RWPE2 (cell line): ENCODE data around the gene PDXP.

ENCODE experiments used
- ATAC-seq: fragments of 200-7000 bp; cut with Tn5 transposase; 3 replicates; pipeline ENCODE4 v1.9.1; 2021; ENCODE audit warnings: low read depth
- DNase-seq: peaks from one replicate; pipeline ENCODE4 v3.0.0-alpha.2; 2020; ENCODE audit warnings: low spot score
- H3K27ac ChIP-seq: fragments of 450-650 bp; 2 replicates; pipeline ENCODE4 v1.5.1; 2017; ENCODE audit warnings: mild to moderate bottlenecking; ENCODE audit not compliant: poor library complexity, severe bottlenecking
- H3K27me3 ChIP-seq: fragments of 250-450 bp; sonication (Bioruptor Pico); 2 replicates; pipeline ENCODE4 v1.5.1; 2021; ENCODE audit warnings: mild to moderate bottlenecking, moderate library complexity; ENCODE audit not compliant: insufficient read depth, poor library complexity, severe bottlenecking
- H3K36me3 ChIP-seq: fragments of 250-450 bp; sonication (Bioruptor Pico); 2 replicates; pipeline ENCODE4 v1.5.1; 2020; ENCODE audit warnings: low read depth, mild to moderate bottlenecking, moderate library complexity
- H3K4me1 ChIP-seq: fragments of 250-450 bp; sonication (Bioruptor Pico); 2 replicates; pipeline ENCODE4 v1.5.1; 2021; ENCODE audit warnings: mild to moderate bottlenecking, moderate library complexity; ENCODE audit not compliant: insufficient read depth, poor library complexity, severe bottlenecking
- H3K4me3 ChIP-seq: fragments of 250-450 bp; sonication (Bioruptor Pico); 2 replicates; pipeline ENCODE4 v1.5.1; 2021; ENCODE audit warnings: mild to moderate bottlenecking, moderate library complexity; ENCODE audit not compliant: severe bottlenecking
- H3K9me3 ChIP-seq: fragments of 250-450 bp; sonication (Bioruptor Pico); 2 replicates; pipeline ENCODE4 v1.5.1; 2021; ENCODE audit warnings: mild to moderate bottlenecking, moderate library complexity; ENCODE audit not compliant: severe bottlenecking
- CTCF ChIP-seq: fragments of 450-650 bp; IDR thresholded peaks from one replicate; pipeline ENCODE4 v1.5.1; 2017; ENCODE audit warnings: mild to moderate bottlenecking, moderate library complexity; ENCODE audit not compliant: poor library complexity, severe bottlenecking

Gene PDXP

GRCh38 chr22:37628830-37629229, 29.7 kb upstream of the PDXP start:
- DNase-seq (no peak), ATAC-seq (no peak)
- Histone ChIP-seq H3K27me3 (no peaks in the 10 kb centered on the region), H3K4me1 (no peaks in the 10 kb centered on the region), H3K4me3 (no peak overlapping the region), H3K27ac (no peak overlapping the region), H3K9me3 (no peaks in the 10 kb centered on the region), H3K36me3 (peaks cover 8% of the 10 kb centered on the region)
- no peak for TF ChIP-seq CTCF

- Histone ChIP-seq H3K36me3 (peaks cover 4% of the 10 kb centered on the region; the same call in 1 of the 2 replicates), H3K4me1 (no peaks in the 10 kb centered on the region)
These were observed 28.6 kb upstream of the PDXP start for GRCh38 chr22:37629928-37630327.

GRCh38 chr22:37630839-37631435, 27.6 kb upstream of the PDXP start:
- Histone ChIP-seq H3K36me3 (peaks cover under 1% of the 10 kb centered on the region; the same call in 1 of the 2 replicates), H3K4me3 (no peak overlapping the region), H3K9me3 (no peaks in the 10 kb centered on the region), H3K4me1 (no peaks in the 10 kb centered on the region), H3K27ac (no peak overlapping the region), H3K27me3 (no peaks in the 10 kb centered on the region)
- TF ChIP-seq CTCF: no peak
- no peak for ATAC-seq
- DNase-seq: peak; percentile 61

More at GRCh38 chr22:37629928-37630327, 28.6 kb upstream of the PDXP start:
- DNase-seq: no peak
- no peak for ATAC-seq
- no peaks in the 10 kb centered on the region for H3K9me3 ChIP-seq
- no peak overlapping the region for H3K4me3 ChIP-seq
- no peak overlapping the region for H3K27ac ChIP-seq
- H3K27me3 ChIP-seq: no peaks in the 10 kb centered on the region
- TF ChIP-seq CTCF: no peak

- Histone ChIP-seq H3K27me3 (no peaks in the 10 kb centered on the region), H3K4me3 (no peak overlapping the region), H3K36me3 (no peaks in the 10 kb centered on the region), H3K27ac (no peak overlapping the region), H3K9me3 (no peaks in the 10 kb centered on the region), H3K4me1 (no peaks in the 10 kb centered on the region)
- DNase-seq: peak; percentile 59
- ATAC-seq: no peak
- TF ChIP-seq CTCF: no peak
These were observed 26.9 kb upstream of the PDXP start for GRCh38 chr22:37631448-37632173.
